ENCODE results near the gene ACTL6B. TPM values are rescaled to one million over a fixed set of nuclear protein-coding genes. Genes with fewer than 3 reads are reported as not detected.

ACTL6B gene
- total and polyA plus RNA-seq, 2 of the 8 experiments (the other 6 are each of a cell fraction or from before 2014, with no cell fraction given) = 2.1 to 4.5 TPM

- DNase-seq (ENCODE audit: low read depth in 1 of 2, low spot score in 2 of 2) = no peak
- Histone ChIP-seq H3K14ac (ENCODE audit: insufficient read length) (no peak overlapping the region), H3K9ac (replicated peaks in 1 of 4; ENCODE audit: extremely low read depth in 1 of 4, low read depth in 3 of 4, low read length in 3 of 4) (no peak overlapping the region), H3K9me3 (ENCODE audit: insufficient read depth in 2 of 2, low read depth in 1 of 2, low read length in 1 of 2) (no peaks in the 10 kb centered on the region), H2BK15ac (ENCODE audit: low read length) (no peak overlapping the region), H3K56ac (replicated peaks; ENCODE audit: insufficient read length, low read depth, low read length) (no peak overlapping the region), H3K4me3 (ENCODE audit: extremely low read depth in 1 of 4, insufficient read depth in 2 of 4, low read depth in 3 of 4, low read length in 4 of 4) (no peak overlapping the region), H2BK120ac (replicated peaks; ENCODE audit: low read depth, low read length) (no peak overlapping the region), H2AFZ (ENCODE audit: low read length) (no peak overlapping the region), H2BK5ac (ENCODE audit: low read depth, low read length) (no peak overlapping the region), H3K18ac (ENCODE audit: extremely low read depth, low read length) (no peak overlapping the region), H3K23ac (ENCODE audit: insufficient read length) (no peak overlapping the region), H3K36me3 (ENCODE audit: control insufficient read depth in 2 of 4, insufficient read depth in 4 of 4, low read length in 3 of 4) (peaks cover 39 to 97% (median 66%) of the 10 kb centered on the region in 4 experiments), H3K27me3 (replicated peaks in 1 of 4; ENCODE audit: control insufficient read depth in 3 of 4, extremely low read depth in 1 of 4, insufficient read depth in 3 of 4, low read length in 3 of 4) (no peaks in the 10 kb centered on the region), H4K91ac (replicated peaks; ENCODE audit: insufficient read length, low read length) (no peak overlapping the region), H4K5ac (ENCODE audit: insufficient read length, low read depth, low read length) (no peak overlapping the region), H3K27ac (ENCODE audit: low read depth, low read length) (no peak overlapping the region), H3K4me2 (ENCODE audit: insufficient read depth in 1 of 2, low read depth in 2 of 2, low read length in 2 of 2) (no peak overlapping the region), H3K79me2 (ENCODE audit: control insufficient read depth in 1 of 2, insufficient read depth in 2 of 2, low read length in 2 of 2) (0 out of 4 replicates have a peak, but pooled peaks cover 0 to 3% of the 10 kb centered on the region in 2 experiments), H4K20me1 (replicated peaks in 1 of 2; ENCODE audit: control insufficient read depth in 1 of 2, insufficient read depth in 2 of 2, low read length in 2 of 2) (peaks cover 9 to 40% of the 10 kb centered on the region in 2 experiments), H3K79me1 (ENCODE audit: low read depth, low read length) (no peaks in the 10 kb centered on the region; the same call in none of the 2 replicates), H3K4me1 (replicated peaks in 1 of 4; ENCODE audit: control insufficient read depth in 3 of 4, insufficient read depth in 4 of 4, low read length in 3 of 4) (peaks cover 0 to 7% (median 2%) of the 10 kb centered on the region in 4 experiments; a peak in 5 of 7 replicates), H2BK12ac (ENCODE audit: low read depth, low read length) (no peak overlapping the region), H2BK20ac (ENCODE audit: low read length) (no peak overlapping the region), H2AK5ac (ENCODE audit: low read depth, low read length) (no peak overlapping the region), H4K8ac (ENCODE audit: extremely low read depth, insufficient read depth, low read length) (no peak overlapping the region), H3K4ac (replicated peaks; ENCODE audit: insufficient read length, low read depth, low read length) (no peak overlapping the region), H3K23me2 (ENCODE audit: low read depth, low read length) (no peaks in the 10 kb centered on the region; the same call in 1 of the 2 replicates)
- FAIRE-seq = no peak
- 92% methylated on average over 26 of the region's 29 CpGs; no CpG with 5 or more reads in 1 of the 2 experiments for WGBS, 2 experiments (ENCODE audit: extremely low coverage in 1 of 2, insufficient coverage in 1 of 2, insufficient read length in 1 of 2, insufficient replicate concordance in 2 of 2, low coverage in 1 of 2, low lambda C conversion rate in 2 of 2, missing lambda C conversion rate in 1 of 2)
- CTCF ChIA-PET (ENCODE audit: partially characterized antibody) = interaction anchor here (0.9 to 20.7 kb wide), 10 partner anchors 11 to 97 kb away, joined by 3 to 254 read pairs (median 5); partner anchors contain the start of genes GIGYF1 and POP7
- POLR2A ChIA-PET (ENCODE audit: partially characterized antibody) = interaction anchor here (0.5 to 10.3 kb wide), 11 partner anchors 8 to 212 kb away, joined by 3 to 257 read pairs (median 4); partner anchors contain the start of genes GIGYF1, LRCH4, POP7 and SRRT
- TF ChIP-seq HDAC2 (IDR thresholded peaks at IDR 0.05; ENCODE audit: borderline replicate concordance in 1 of 2, low read depth in 2 of 2, low read length in 2 of 2) = no peak
- no peak for TF ChIP-seq SP4 (IDR thresholded peaks at IDR 0.05; ENCODE audit: low read length)
- no peak for TF ChIP-seq RFX5 (IDR thresholded peaks at IDR 0.05; ENCODE audit: borderline replicate concordance, low read depth, low read length)
- no peak for TF ChIP-seq TCF12 (IDR thresholded peaks at IDR 0.05; ENCODE audit: low read depth, low read length)
- TF ChIP-seq MAFK (IDR thresholded peaks at IDR 0.05; ENCODE audit: low read depth, low read length) = no peak
- no peak for TF ChIP-seq RNF2 (IDR thresholded peaks at IDR 0.05; ENCODE audit: borderline replicate concordance, low read depth, low read length, missing control alignments, poor library complexity, severe bottlenecking)
- no peak for TF ChIP-seq HDAC6 (IDR thresholded peaks at IDR 0.05; ENCODE audit: low read depth, low read length)
- TF ChIP-seq SIN3A (conservative IDR thresholded peaks at IDR 0.05 in 1 of 2, IDR thresholded peaks at IDR 0.05 in 1 of 2; ENCODE audit: low read depth in 1 of 2, low read length in 2 of 2) = no peak
- TF ChIP-seq PHF8 (conservative IDR thresholded peaks at IDR 0.05; ENCODE audit: low read depth, low read length) = no peak
- TF ChIP-seq GTF2F1 (IDR thresholded peaks at IDR 0.05; ENCODE audit: borderline replicate concordance, low read depth, low read length) = no peak
- TF ChIP-seq SIRT6 (IDR thresholded peaks at IDR 0.05; ENCODE audit: low read length) = no peak
- no peak for TF ChIP-seq SIX5 (IDR thresholded peaks at IDR 0.05; ENCODE audit: low read depth, low read length)
Measured at GRCh38 chr7:100681491-100682227, 25.4 kb upstream of the ACTL6B start.

Measured in H1 (cell line).